Thoracic aorta (tissue), 2 donors: ENCODE data around the gene PPP1R12B. TPM values are rescaled to one million over a fixed set of nuclear protein-coding genes. Genes with fewer than 3 reads are reported as not detected.
"Not testable (repeated sequence)": the region's sequence is repeated elsewhere in the genome, so short reads cannot be mapped to it uniquely, and the experiment has no call there.

Experiments used
- ATAC-seq: fragments of 150-250 bp; one replicate; pipeline ENCODE4 v1.8.0; 2017; ENCODE audit warnings: low read depth; ENCODE audit not compliant: insufficient number of reproducible peaks, low FRiP score
- DNase-seq: peaks from one replicate; pipeline ENCODE4 v3.0.0-alpha.2; 2020; ENCODE audit warnings: low spot score
- H3K27ac ChIP-seq, 2 donors: fragments of 200-600 bp; sonication (generic); 1 replicate in 1 of 2; 2 replicates in 1 of 2; pipeline ENCODE4 v1.5.1; 2016; ENCODE audit warnings: mild to moderate bottlenecking in 2 of 2, moderate library complexity in 2 of 2
- H3K27me3 ChIP-seq: fragments of 200-600 bp; sonication (generic); replicated peaks from 2 replicates; pipeline ENCODE4 v1.6.0; 2016; ENCODE audit warnings: mild to moderate bottlenecking; ENCODE audit not compliant: insufficient read depth
- H3K36me3 ChIP-seq: fragments of 200-600 bp; sonication (generic); one replicate; pipeline ENCODE4 v1.5.1; 2016
- H3K4me1 ChIP-seq, 2 donors: fragments of 200-600 bp; sonication (generic); 1 replicate in 1 of 2; 2 replicates in 1 of 2; pipeline versions ENCODE4 v1.5.1 to v1.6.0; 2016; ENCODE audit warnings: low read depth in 2 of 2, mild to moderate bottlenecking in 1 of 2; ENCODE audit not compliant: control insufficient read depth in 1 of 2
- H3K4me3 ChIP-seq: fragments of 200-600 bp; sonication (generic); 2 replicates; pipeline ENCODE4 v1.5.1; 2016; ENCODE audit warnings: mild to moderate bottlenecking
- H3K9me3 ChIP-seq: fragments of 200-600 bp; sonication (generic); 2 replicates; pipeline ENCODE4 v1.5.1; 2016
- total RNA-seq, 2 donors: library from RNA; depleted of rRNA; stranded (reverse); fragments of >200 nt; gene quantifications; one replicate each; pipeline versions ENCODE4 v1.1.0 to v1.2.3, GENCODE V29; 2016
- TF ChIP-seq, protein P1 (sequence below): fragments of 200-600 bp; sonication (generic); IDR thresholded peaks from one replicate; pipeline ENCODE4 v1.5.1; 2019; ENCODE audit warnings: antibody characterized with exemption

PPP1R12B gene
- total RNA-seq, 2 donors from 2014 or later = 573 to 677 TPM

DNA sequence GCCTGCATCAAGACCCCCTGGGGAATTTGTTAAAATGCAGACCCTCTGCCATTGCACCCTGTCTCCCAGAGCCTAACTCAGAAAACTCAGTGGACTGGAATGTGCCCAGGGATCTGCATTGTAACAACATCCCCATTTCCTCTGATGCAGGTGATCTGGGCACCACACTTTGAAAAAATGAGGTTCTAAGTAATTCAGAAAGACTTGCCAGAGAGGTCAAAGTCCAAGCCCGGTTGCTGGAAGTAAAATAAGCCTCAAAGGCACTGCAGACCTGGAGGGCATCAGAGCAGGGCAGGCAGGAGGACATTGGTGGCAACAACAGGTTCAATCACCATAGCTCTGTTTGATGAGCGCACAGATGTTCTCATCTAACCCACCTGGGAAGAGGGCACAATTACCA is 271.0 kb downstream of the PPP1R12B start:
- no peak overlapping the region for H3K4me3 ChIP-seq
- H3K9me3 ChIP-seq = no peaks in the 10 kb centered on the region
- TF ChIP-seq, protein P1, sequence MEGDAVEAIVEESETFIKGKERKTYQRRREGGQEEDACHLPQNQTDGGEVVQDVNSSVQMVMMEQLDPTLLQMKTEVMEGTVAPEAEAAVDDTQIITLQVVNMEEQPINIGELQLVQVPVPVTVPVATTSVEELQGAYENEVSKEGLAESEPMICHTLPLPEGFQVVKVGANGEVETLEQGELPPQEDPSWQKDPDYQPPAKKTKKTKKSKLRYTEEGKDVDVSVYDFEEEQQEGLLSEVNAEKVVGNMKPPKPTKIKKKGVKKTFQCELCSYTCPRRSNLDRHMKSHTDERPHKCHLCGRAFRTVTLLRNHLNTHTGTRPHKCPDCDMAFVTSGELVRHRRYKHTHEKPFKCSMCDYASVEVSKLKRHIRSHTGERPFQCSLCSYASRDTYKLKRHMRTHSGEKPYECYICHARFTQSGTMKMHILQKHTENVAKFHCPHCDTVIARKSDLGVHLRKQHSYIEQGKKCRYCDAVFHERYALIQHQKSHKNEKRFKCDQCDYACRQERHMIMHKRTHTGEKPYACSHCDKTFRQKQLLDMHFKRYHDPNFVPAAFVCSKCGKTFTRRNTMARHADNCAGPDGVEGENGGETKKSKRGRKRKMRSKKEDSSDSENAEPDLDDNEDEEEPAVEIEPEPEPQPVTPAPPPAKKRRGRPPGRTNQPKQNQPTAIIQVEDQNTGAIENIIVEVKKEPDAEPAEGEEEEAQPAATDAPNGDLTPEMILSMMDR = no peak
- H3K4me1 ChIP-seq = peaks cover 30 to 68% of the 10 kb centered on the region in 2 donors
- no peaks in the 10 kb centered on the region for H3K27me3 ChIP-seq
- DNase-seq (no peak), ATAC-seq (no peak)
- no peaks in the 10 kb centered on the region for H3K36me3 ChIP-seq
- peak overlapping the region; percentile 18 to 51 for H3K27ac ChIP-seq

DNA sequence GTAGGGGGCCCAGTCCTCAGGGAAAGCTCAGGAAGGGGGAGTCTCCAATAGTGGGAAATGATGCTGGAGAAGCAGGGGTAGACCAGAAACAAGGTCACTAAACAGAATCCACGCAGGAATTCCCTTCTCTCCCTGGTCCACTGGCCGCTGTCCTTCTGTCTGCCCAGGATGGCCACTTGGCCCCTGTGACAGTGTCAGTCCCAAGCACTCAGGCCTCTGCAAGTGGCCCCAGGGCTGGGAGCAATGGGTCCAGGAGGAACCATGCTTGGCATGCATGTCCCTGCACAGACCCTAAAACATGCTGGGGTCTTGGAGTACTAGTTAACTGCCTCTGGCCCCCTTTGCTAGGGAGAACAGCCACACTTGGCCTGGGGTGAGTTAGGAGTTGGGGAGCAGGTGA is 271.5 kb downstream of the PPP1R12B start:
- not testable (repeated sequence) for H3K9me3 ChIP-seq, ATAC-seq, H3K27me3 ChIP-seq, DNase-seq, H3K4me3 ChIP-seq, H3K36me3 ChIP-seq
- H3K27ac ChIP-seq = peak overlapping the region in 1 of 2 donors; percentile 51
- H3K4me1 ChIP-seq = peaks cover 25 to 67% of the 10 kb centered on the region in 2 donors

DNA sequence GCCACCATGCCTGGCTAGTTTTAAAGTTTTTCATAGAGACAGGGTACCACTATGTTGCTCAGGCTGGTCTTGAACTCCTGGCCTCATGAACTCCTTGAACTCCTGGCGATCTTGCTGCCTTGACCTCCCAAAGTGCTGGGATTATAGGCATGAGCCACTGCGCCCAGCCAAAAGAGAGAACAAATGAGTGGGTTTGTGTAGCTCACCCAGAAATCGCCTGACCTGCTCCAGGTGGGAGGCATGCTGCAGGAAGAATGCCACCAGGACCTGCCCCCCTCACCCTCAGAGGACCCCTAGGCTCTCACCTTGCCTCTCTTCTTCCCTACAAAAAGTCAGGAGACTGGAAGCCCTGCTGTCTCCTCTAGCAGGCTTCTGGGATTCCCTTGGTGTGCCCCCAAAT is 272.9 kb downstream of the PPP1R12B start:
- Histone ChIP-seq H3K4me3 (no peak overlapping the region), H3K27me3 (no peaks in the 10 kb centered on the region), H3K36me3 (no peaks in the 10 kb centered on the region), H3K9me3 (no peaks in the 10 kb centered on the region), H3K4me1 (peaks cover 13 to 57% of the 10 kb centered on the region in 2 donors), H3K27ac (no peak overlapping the region)
- no peak for ATAC-seq
- TF ChIP-seq, protein P1 = no peak
- DNase-seq = no peak

DNA sequence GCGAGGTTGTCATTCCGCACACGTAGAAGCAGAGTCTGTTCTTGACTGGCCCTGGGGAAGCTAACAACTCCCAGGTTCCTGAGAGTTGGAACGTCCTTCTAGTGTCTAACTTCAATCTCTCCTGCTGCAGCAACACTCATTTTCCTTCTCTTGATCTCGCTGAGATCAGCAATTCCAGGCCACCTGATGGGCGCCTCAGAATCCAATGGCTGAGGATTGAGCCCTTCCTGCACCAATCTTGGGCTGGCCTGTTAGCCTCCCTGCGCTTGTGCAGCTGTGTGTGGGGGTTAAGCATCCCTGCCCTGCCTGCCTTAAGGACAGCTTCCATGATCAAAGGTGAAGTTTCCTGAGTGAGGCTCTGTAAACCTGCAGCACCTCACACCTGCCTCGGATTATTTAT is 273.9 kb downstream of the PPP1R12B start:
- DNase-seq (no peak), ATAC-seq (no peak)
- TF ChIP-seq, protein P1 = no peak
- peaks cover 13 to 54% of the 10 kb centered on the region in 2 donors for H3K4me1 ChIP-seq
- no peaks in the 10 kb centered on the region for H3K27me3 ChIP-seq
- no peaks in the 10 kb centered on the region for H3K36me3 ChIP-seq
- no peak overlapping the region for H3K4me3 ChIP-seq
- no peaks in the 10 kb centered on the region for H3K9me3 ChIP-seq
- H3K27ac ChIP-seq = peak overlapping the region in 1 of 2 donors; percentile 62

DNA sequence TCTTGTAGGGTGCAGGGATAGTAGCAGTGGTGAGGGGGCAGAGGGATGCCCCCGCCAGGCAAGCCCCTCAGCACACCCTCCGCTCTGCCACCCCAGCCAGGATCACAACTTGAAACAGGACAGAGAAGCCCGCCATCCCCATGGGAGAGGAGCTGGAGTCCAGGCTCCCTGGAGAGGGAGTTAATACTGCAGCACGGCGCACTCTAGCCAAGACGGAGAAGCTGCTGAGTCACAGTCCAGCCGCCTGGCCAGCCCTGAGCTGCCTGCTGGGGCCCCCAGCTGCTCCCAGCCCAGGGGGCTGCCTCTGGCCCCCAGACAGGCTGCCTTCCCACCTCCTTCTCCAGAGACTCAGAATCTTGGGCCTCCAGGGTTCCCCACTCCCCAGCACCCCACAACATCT is 274.6 kb downstream of the PPP1R12B start:
- no peaks in the 10 kb centered on the region for H3K36me3 ChIP-seq
- H3K27ac ChIP-seq = peak overlapping the region in 1 of 2 donors; percentile 62
- peak; percentile 56 for ATAC-seq
- H3K4me3 ChIP-seq = peak overlapping the region; percentile 65
- TF ChIP-seq, protein P1 = no peak
- no peaks in the 10 kb centered on the region for H3K9me3 ChIP-seq
- no peaks in the 10 kb centered on the region for H3K27me3 ChIP-seq
- DNase-seq = peak; percentile 25
- peaks cover 12 to 47% of the 10 kb centered on the region in 2 donors for H3K4me1 ChIP-seq

DNA sequence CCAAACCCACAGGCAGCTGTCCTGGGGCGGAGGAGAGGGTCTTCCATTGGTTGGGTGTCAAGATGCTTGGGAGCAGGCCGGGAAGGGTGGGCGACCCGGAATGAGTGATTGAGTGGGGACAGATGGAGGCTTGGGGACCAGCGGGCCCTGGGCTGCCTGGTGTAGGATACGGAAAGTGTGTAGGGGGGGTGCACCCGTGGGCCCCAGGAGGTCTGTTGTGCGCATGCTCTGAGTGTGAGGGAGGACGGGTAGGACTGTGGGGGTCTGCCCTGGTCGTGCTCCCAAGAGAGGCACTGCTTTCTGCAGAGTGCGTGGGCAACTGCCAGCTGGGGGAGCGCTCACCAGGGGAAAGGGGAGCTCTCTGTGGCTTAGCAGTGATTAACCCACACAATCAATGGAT is 275.0 kb downstream of the PPP1R12B start:
- Histone ChIP-seq H3K4me3 (peak overlapping the region; percentile 65), H3K4me1 (peaks cover 12 to 43% of the 10 kb centered on the region in 2 donors), H3K27ac (peak overlapping the region in 1 of 2 donors; percentile 62)
- not testable (repeated sequence) for ATAC-seq, H3K9me3 ChIP-seq, DNase-seq, H3K36me3 ChIP-seq, H3K27me3 ChIP-seq
